GF-D8 (cell line): ENCODE measurements around the gene FAM193B.
A peak's percentile ranks its signal among the peaks of the same experiment; 100 is the strongest.
"Not testable (repeated sequence)": the region's sequence is repeated elsewhere in the genome, so short reads cannot be mapped to it uniquely, and the experiment has no call there.

Source experiments
- DNase-seq: peaks from one replicate; lab custom pipeline; 2025; lab: John Stamatoyannopoulos, UW

Gene FAM193B

DNA sequence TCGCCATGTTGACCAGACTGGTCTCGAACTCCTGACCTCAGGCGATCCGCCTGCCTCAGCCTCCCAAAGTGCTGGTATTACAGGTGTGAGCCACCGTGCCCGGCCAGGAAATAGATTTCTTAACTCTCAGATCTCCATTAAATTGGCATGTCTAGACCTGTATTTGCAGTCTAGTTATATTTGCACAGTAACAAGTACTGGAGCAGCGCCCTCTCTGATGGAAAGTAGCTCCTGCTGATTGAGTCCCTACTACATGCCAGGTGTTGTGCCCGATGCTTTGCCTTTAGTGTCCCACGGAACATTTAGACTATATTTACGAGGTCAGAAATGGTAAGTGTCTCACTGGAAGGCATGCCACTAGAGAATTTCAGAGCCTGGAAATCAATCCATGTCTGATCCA lies 21.8 kb upstream of the FAM193B start:
- DNase-seq: no peak

DNA sequence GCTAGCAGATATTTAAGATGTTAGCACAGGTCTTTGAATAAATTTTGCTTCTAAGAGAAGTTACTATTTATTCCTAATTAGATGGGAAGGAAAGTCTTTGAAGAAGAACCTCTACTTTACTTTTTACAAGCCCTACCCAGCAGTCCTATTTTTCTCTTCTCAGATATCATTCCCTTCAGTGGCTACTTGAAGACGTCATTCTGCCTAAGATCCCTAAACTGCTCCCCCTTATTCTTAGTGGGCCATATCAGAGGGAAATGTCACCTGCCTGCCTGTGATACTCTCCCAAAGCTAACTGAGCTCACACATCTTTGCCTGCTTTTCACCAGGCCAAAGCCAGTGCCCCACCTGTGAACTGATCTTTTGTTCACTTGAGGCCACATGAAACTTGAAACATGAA lies 21.1 kb upstream of the FAM193B start:
- DNase-seq: no peak

DNA sequence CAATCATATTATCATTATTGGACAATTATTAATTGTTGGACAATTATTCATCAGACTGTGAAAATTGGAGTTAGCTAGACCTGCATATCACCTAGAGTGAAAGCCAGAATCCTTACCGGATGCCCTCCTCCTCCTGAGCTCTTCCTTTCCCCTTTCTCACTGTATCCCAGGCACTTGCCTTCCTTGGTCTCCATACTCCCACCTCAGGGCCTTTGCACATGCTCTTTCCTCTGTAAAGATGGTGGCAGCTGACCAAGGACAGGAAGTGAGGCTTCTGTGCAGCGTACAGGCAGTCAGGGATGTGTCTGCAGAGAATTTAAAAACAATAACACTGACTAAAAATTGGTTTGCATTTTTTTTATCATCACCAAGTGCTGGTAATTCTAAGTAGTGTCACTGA lies 15.5 kb upstream of the FAM193B start:
- DNase-seq: no peak

DNA sequence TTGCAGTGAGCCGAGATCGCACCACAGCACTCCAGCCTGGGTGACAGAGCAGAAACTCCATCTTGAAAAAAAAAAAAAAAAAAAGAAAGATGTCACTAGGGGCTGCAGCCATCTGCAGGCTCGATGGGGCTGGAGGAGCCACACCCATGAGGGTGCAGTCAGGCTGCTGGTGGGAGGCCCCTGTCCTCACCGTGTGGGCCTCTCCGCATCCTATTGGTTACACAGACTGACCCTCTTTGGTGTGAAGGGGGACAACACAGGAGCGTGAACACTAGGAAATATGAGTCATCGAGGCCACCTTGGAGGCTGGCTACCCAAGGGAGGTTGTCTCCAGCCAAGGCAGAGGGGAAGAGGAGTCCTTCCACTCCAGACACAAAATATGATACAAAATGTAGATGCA lies 14.0 kb upstream of the FAM193B start:
- no peak for DNase-seq

DNA sequence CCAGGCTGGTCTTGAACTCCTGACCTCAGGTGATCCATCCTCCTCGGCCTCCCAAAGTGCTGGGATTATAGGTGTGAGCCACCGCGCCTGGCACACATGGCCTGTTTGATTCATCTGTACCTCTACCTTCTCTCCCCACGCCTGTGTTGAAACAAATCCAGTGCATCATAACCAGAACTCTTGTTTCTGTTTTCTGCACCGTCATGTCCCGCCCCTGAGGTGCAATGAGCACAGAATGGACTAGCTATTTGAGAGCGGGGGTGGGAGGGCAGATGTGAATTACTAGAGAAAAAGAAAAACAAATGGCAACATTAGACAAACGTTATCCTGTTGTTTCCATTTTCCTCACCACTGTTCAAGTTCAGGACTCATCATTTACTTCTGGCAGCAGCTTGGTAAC lies 10.7 kb upstream of the FAM193B start:
- no peak for DNase-seq

DNA sequence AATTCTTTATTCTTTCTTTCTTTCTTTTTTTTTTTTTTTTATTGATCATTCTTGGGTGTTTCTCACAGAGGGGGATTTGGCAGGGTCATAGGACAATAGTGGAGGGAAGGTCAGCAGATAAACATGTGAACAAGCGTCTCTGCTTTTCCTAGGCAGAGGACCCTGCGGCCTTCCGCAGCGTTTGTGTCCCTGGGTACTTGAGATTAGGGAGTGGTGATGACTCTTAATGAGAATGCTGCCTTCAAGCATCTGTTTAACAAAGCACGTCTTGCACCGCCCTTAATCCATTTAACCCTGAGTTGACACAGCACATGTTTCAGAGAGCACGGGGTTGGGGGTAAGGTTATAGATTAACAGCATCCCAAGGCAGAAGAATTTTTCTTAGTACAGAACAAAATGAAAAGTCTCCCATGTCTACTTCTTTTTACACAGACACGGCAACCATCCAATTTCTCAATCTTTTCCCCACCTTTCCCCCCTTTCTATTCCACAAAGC lies 5.1 kb upstream of the FAM193B start:
- not testable (repeated sequence) for DNase-seq

DNA sequence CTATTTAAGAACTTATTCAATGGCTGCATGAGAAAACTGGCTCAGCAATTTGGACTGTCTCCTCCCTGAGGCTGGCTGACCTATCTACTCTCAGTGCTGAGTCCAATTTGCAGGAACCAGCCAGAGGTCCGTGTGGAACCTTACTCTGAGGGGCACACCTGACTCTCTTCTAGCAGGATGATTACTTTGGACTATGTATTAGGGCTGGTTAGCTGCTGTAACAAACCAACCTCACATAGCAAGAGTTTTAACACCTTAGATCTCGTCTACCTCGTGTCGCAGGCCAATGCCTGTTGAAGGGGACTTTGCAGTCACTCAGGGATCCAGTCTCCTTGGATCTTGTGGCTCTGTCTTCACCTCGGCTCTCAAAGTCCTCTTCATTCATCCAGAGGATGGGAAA lies 3.4 kb upstream of the FAM193B start:
- DNase-seq: no peak

DNA sequence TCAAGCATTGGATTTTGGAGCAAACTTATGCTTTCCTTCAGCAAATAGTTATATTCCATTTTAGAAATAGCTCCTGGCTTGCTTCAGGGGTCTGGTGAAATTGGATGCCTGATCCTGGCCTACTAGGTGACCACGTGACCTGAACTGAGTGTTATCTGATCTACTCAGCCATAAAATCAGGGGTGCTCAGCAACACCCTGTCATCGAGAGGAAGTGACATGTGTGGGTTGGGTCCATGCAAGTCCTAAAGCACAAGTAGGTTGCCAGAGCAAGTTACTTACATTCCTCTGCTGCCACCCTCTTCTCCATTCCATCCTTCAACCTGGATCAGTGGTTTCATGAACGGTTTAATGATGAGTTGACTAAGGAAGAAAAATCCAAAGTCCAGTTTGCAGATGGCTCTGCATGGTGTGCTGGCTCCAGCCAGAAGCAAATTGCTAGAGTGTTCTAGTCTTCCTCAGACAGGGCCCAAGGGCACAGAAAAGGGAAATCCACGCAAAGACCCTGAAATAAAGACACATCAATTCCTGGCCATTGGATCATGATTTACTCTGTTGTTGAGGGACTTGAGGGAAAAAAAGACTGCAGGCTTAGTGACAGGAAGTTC lies 2.8 kb upstream of the FAM193B start:
- DNase-seq: peak; percentile 75

DNA sequence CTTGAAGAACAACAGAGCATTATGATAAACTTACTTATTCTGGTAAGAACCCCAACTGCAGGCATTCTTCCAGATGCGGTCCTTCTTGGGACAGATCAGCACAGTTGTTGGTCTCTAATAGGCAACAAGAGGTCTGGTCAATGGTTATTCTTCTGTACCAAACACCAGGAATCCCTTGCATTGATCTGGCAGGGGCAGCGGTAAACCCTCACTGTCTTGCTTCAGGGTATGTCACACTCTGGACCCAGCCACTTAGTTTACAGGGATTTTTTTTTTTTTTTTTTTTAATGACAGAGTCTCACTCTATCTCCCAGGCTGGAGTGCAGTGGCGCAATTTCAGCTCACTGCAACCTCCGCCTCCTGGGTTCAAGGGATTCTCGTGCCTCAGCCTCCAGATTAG lies 1.3 kb upstream of the FAM193B start:
- DNase-seq: no peak

DNA sequence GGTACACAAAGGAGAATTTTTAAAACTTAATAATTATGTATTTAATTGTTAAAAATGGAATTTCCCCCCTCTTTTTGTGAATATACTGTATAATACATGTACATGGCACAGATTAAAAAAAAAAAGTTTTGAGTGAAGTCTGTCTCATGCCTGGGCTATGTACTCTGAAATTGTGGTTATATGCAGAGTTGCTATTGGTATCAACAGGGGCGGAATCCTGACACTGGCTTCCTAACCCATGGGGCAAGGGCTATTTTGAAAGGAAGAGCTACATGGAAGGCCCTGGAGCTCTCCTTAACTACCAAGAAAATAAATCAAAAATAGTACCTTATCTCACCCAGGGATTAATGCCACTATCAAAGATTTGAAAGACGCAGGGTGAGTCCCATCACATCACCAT lies 865 bp upstream of the FAM193B start:
- DNase-seq: no peak

DNA sequence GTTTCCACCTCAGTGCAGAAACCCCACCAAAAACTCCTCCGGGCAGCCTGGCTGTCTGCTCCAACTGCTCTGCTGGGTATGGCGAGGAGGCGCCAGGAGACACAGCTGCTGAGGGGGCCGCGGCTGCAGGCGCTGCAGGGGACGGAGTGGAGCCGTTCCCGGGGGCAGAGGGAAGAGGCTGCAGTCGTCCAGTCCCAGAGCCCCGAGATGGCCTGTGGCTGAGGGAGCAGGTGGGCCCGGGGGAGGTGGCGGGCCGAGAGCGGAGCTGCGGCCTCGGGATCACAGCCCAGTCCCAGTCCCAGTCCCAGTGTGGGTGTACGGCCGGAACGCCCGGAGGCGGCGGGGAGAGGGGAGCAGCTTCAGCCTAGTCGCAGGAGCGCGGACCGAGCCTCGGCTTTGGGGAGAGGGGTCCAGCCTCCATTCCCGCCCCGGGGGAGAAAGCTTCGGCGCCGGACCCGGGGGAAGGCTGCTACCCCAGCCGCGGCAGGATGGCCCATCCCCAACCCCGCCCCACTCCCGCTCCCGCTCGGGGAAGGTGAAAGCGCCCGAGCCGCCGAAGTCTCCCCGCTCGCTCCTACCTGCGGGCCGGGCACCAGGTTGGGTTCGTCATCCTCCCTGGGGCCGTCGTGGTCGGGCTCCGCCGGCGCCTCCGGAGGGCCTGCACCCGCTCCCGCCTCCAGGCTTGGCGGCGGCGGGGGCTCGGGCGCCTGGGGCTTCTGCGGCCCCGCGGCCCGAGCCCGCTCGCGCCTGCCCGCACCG lies 513 bp downstream of the FAM193B start:
- DNase-seq: no peak

DNA sequence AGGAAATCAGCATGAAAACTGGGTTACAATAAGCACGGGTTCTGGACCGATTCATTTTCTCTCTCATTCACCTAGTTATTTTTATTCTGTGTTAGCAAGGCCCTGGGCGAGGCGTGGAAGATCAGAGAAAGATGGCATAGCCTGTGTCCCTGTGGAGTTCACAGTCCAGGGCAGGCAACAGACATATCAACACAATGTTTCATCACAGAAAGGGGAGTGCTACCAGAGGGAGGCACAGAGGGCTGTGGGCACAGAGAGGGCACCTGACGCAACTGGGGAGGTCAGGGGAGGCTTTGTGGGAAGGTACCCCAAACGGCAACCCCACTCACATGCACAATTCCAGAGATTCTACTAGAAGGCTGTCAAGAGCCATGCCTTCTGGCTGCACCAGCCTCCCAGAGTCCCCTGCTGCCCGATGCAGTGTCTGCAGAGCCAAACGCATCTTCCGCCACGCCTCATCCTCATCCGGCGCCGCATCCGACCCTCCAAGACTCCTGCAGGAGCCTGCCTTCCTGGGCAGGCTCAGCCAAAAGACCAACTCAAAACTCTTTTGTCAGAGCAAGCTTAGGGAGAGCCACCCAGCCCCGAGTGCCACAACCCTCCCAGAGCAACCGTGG lies 1.4 kb downstream of the FAM193B start:
- DNase-seq: no peak

DNA sequence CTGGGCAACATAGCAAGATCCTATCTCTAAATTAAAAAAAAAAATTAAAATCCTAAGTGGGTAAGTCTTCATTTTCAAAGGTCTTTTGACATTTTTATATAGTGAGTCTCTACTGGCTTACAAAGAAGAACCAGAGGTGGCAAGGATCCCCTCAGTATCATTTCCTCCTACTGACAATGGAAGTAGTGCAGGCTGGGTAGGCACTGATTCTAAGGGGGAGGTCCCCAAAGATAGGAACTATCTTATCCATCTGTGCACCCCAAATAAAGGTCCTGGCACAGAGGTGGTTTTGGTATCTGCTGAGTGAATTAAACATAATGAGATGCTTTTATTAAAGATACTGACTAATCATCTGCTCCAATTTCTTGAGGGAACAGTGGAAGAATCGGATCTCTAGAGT lies 4.2 kb downstream of the FAM193B start:
- DNase-seq: no peak

DNA sequence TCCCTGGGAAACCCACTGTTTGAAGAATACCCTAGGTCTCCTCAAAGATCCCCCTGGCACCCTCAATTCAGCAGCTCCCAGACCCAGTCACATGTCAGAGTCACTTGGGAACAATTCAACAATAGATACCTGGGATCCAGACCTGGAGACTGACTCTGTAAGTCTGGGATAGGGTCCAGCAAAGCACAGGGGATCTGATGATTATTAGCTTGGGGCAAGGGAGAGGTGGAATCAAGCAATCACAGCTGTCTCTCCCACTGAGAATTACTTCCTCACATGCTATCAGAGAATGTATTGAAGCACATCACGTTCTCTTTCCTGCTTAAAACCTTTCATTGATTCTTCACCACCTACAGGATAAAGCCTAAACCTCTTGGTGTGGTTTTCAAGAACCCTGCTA lies 5.9 kb downstream of the FAM193B start:
- DNase-seq: no peak

DNA sequence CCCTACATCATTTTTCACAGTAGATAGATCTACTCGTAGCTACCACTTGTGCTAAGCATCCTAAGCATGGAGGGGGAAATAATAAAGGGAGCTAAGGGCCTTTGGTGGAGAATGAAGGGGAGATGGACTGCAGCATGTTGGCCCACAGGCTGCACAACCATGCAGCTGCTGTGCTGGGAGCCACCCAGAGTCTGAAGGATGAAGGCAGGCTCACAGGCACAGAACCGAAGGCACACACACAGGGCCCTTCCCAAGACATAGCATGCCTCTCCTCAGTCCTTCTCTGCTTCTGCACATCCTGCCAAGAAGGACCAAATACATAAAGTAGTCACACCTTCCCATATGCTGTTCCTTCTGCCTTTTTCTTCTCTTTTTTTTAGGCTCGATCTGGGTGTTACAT lies 6.6 kb downstream of the FAM193B start:
- no peak for DNase-seq

DNA sequence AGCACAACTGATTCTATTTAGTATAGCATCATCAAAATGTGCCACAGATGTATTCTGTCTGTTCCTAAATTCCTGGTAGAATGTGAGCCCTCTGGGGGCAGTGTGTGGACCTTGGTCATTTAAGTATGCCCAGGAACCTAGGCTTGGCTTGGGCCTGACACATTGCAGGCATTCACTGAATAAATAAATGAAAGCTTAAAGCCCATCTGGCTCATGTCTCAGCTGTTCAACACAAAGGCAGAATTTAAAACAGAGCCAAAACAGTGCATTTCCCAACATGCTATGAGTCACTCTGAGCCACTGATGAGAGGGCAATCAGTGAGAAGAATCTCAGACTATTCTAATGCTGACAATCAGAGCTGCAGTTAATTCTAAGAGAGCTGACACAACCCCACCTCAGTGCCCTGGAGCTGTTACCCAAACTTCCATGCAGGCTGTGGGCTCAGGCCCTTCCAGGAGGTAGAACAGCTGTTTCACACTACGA lies 8.1 kb downstream of the FAM193B start:
- DNase-seq: no peak

DNA sequence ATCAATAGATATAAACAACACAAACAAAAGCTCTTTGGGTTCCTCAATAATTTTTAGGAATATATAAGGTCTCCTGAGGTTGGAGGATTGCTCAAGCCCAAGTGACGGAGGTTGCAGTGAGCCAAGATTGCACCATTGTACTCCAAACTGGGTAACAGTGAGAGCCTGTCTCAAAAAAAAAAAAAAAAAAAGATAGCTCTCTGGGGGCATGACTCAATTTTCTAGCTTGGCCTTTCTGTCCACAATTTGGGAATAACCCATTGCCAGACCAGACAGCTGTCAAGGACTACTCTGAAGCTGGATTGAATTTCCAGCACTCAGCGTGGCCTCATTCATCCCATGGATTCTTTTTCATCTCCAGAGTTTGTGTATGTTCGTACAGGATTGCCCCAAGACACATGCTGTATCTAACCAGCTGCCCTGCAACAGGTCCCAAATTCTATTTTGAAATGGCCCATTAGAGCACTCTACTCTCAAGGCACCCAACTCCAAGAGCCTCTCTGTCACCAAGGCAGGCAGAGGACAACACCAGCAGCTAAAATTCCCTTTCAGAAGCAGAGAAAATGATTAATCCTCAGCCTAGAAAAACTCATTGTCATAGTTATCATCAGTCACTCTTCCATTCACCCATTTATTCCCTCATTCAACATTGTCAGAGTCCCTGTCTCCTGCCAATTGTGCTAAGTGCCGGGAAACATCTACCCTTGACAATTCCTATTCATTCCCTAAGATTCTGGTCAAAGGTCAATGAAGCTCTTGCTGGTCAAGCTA lies 8.7 kb downstream of the FAM193B start:
- peak; percentile 55 for DNase-seq

DNA sequence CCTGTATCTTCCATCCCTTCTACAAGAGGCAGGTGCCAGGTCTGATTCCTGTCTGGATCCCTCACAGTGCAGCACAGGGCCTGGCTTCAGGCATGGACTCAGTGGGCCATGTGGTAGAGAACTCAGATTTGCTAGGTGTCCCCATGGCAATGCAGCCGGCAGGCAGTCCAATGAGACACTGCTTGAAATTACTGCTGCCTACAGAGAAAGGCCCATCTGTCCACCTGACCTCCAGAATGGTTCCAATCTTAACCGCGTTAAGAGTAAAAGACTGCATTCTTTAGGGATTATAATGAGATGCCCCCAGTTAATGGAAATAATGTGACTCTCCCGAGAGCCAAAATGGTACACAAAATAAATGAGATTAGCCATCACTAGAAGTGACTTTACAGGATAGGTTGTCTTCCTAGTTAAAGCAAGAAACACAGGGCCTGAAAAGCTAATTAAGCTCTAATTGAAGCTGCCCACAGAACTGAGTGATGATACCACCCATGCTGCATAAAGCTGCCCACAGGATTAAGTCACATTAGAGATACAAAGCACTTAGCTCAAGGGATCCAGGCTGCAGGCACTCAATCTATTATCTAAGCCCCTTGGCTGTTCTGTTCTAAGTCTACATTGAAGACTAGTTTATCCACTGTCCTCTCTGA lies 11.4 kb downstream of the FAM193B start:
- DNase-seq: no peak

DNA sequence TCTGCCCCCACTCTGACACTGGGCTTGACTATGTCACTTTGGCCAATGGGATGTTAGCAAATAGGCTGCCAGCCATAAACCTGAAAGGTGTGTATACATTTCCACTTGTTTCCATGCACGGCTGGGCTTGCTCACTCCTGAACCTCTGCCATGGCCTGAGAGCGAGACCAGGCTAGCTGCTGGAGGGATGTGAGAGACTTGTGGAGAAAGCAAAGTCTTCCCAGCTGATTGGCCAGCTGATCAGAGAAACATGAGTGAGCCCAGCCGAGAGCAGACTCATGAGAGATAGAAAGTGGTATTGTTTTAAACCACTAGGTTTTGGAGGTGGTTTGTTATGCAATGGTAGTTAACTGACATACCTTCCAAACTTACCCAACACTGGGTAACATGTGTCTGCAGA lies 13.9 kb downstream of the FAM193B start:
- no peak for DNase-seq

DNA sequence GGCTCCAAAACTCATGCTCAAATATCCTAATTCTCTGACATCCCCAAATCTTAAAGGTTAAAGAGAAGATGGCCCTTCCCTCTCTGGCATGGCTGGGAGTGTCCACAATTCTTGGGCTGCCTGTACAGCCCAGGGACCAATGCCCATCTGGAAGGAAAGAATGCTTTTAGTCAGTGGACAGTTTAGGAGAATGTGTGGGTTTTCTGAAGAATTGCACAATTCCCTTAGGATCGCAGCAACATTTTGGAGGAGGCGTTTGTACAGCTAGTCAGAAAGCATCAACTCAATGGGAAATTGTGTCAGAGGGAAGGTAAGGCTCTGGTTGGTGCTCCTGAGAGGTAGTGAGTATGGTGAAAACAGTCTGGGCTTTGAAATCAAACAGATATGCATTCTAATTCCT lies 15.0 kb downstream of the FAM193B start:
- no peak for DNase-seq

DNA sequence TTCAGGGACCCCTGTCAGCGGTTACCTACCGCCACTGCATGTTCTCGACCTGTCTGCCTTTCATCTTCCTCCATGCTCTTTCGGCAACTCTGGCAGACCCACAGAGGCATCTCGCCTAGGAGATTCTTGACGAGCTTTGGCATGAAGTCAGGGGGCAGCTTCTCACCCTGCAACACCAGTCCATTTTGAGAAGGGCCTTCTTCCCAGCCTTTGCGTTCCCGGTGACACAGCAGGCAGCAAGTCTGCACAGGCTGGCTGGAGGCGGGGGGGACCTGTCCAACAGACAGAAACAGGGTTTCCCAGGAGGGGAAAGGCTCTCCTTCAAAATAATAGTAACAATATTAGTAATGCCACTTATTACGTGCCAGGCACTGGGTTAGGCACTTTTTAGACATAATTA lies 15.5 kb downstream of the FAM193B start:
- no peak for DNase-seq
